Naive thymus-derived CD4-positive, alpha-beta T cell (primary cell): ENCODE data around the gene LOXHD1. TPM values are rescaled to one million over a fixed set of nuclear protein-coding genes. Genes with fewer than 3 reads are reported as not detected.
A peak's percentile ranks its signal among the peaks of the same experiment; 100 is the strongest.

ENCODE experiments used
- ATAC-seq: fragments of 150-1000 bp; cut with Tn5 transposase; 2 replicates; pipeline ENCODE4 v1.10.0; 2021; ENCODE audit warnings: mild to moderate bottlenecking, moderate library complexity
- CTCF ChIA-PET: fragments of 350-600 bp; sonication (Branson Sonifier 250); formaldehyde crosslinking; loops from one replicate; lab custom pipeline; 2021; ENCODE audit warnings: antibody characterized with exemption; lab: Charles Lee
- POLR2A ChIA-PET: fragments of 350-600 bp; sonication (Branson Sonifier 250); formaldehyde crosslinking; loops from one replicate; lab custom pipeline; 2021; ENCODE audit warnings: antibody characterized with exemption, inconsistent platforms; lab: Charles Lee
- DNase-seq, 9 donors: peaks; one replicate each; pipeline versions ENCODE4 v3.0.0 to v3.0.0-alpha.2; 2020 to 2022; ENCODE audit warnings: mixed read lengths in 1 of 9
- H3K27ac ChIP-seq: one replicate; pipeline ENCODE4 v1.7.0; 2013; ENCODE audit warnings: mild to moderate bottlenecking, low read depth, low read length, moderate library complexity
- H3K27me3 ChIP-seq, 2 donors: one replicate each; pipeline ENCODE4 v1.7.0; 2013; ENCODE audit warnings: low read length in 2 of 2, mild to moderate bottlenecking in 2 of 2, moderate library complexity in 2 of 2; ENCODE audit not compliant: control insufficient read depth in 2 of 2, insufficient read depth in 2 of 2
- H3K36me3 ChIP-seq, 3 experiments: 1 replicate in 2 of 3; 2 replicates in 1 of 3; pipeline ENCODE4 v1.7.0; 2013; ENCODE audit warnings: low read length in 3 of 3, mild to moderate bottlenecking in 3 of 3, moderate library complexity in 1 of 3; ENCODE audit not compliant: insufficient read depth in 3 of 3, control insufficient read depth in 2 of 3
- H3K4me1 ChIP-seq, 2 donors: one replicate each; pipeline ENCODE4 v1.7.0; 2013; ENCODE audit warnings: low read length in 2 of 2, mild to moderate bottlenecking in 2 of 2, moderate library complexity in 1 of 2; ENCODE audit not compliant: control insufficient read depth in 2 of 2, insufficient read depth in 2 of 2
- H3K4me3 ChIP-seq: 2 replicates; pipeline ENCODE4 v1.7.0; 2013; ENCODE audit warnings: mild to moderate bottlenecking, low read length
- H3K9me3 ChIP-seq, 3 experiments: 1 replicate in 2 of 3; 2 replicates in 1 of 3; pipeline ENCODE4 v1.7.0; 2013; ENCODE audit warnings: low read length in 3 of 3; ENCODE audit not compliant: control insufficient read depth in 2 of 3
- H3K27ac Mint-ChIP-seq, 9 donors: one replicate each; pipeline ENCODE4 v1.8.0; 2020 to 2022; ENCODE audit warnings: mixed read lengths in 9 of 9, mild to moderate bottlenecking in 8 of 9, moderate library complexity in 5 of 9, inconsistent platforms in 2 of 9
- H3K27me3 Mint-ChIP-seq, 5 donors: one replicate each; pipeline ENCODE4 v1.8.0; 2021 to 2022; ENCODE audit warnings: mixed read lengths in 5 of 5, mild to moderate bottlenecking in 1 of 5
- H3K36me3 Mint-ChIP-seq, 5 donors: one replicate each; pipeline ENCODE4 v1.8.0; 2020 to 2022; ENCODE audit warnings: mixed read lengths in 5 of 5, mild to moderate bottlenecking in 3 of 5, inconsistent platforms in 1 of 5
- H3K4me1 Mint-ChIP-seq, 7 donors: one replicate each; pipeline ENCODE4 v1.8.0; 2020 to 2022; ENCODE audit warnings: mixed read lengths in 7 of 7, mild to moderate bottlenecking in 3 of 7, inconsistent platforms in 1 of 7
- H3K4me3 Mint-ChIP-seq, 10 donors: one replicate each; pipeline ENCODE4 v1.8.0; 2020 to 2022; ENCODE audit warnings: mild to moderate bottlenecking in 10 of 10, mixed read lengths in 10 of 10, moderate library complexity in 6 of 10, inconsistent platforms in 2 of 10
- H3K9me3 Mint-ChIP-seq, 11 donors: one replicate each; pipeline ENCODE4 v1.8.0; 2020 to 2022; ENCODE audit warnings: mixed read lengths in 11 of 11, mild to moderate bottlenecking in 4 of 11, inconsistent platforms in 1 of 11, moderate library complexity in 1 of 11
- intact Hi-C, 2 donors: fragments of 100-400 bp; cut with micrococcal nuclease; formaldehyde crosslinking; loops; one replicate each; pipeline ENCODE4 v1.15.1; 2023
- polyA plus RNA-seq, 2 donors: library from polyadenylated mRNA; unstranded; fragments of 300-500 nt; fragmentation: Illumina TruSeq; gene quantifications; one replicate each; pipeline ENCODE4 v1.2.3, GENCODE V29; 2021
- total RNA-seq, 6 experiments: library from RNA in 5 of 6; stranded (reverse) in 5 of 6; gene quantifications; 1 replicate in 5 of 6; 2 replicates in 1 of 6; pipeline ENCODE4 v1.2.3 and lab custom pipeline; 2021 to 2026

The LOXHD1 gene
- total and polyA plus RNA-seq, 7 experiments from 2014 or later, result 0.08 to 1.2 (median 0.23) TPM; not detected in 3

- CTCF ChIA-PET, result no interaction called here
- POLR2A ChIA-PET, result no interaction called here
Measured at GRCh38 chr18:46519870-46520269, 137.2 kb downstream of the LOXHD1 start.

DNA sequence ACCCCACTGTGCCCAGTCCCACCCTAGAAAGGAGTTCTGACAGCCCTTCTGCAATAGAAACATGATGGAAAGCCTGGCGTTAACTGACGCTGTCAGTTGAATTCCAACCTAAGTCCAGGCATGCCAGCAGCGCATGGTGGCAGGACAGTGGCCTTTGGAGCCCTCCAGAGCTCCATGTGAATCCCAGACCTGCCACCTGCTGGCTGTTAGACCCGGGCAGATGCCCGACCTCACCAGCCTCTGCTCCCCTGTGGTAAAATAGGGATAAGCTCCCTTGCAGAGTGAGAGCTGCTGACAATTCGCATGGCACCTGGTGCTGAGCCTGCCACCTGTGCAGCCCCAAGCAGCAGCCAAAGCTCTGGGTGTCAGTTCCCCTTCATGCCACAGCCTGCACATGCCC lies 138.6 kb downstream of the LOXHD1 start:
- Histone ChIP-seq H3K9me3 (no peaks in the 10 kb centered on the region), H3K27me3 (no peaks in the 10 kb centered on the region), H3K36me3 (no peaks in the 10 kb centered on the region), H3K4me1 (no peaks in the 10 kb centered on the region), H3K27ac (no peak overlapping the region), H3K4me3 (no peak overlapping the region)
- intact Hi-C loops, result no loop called here
- peaks cover 1 to 9% (median 5%) of the 10 kb centered on the region in 5 donors for H3K27me3 Mint-ChIP-seq
- H3K4me3 Mint-ChIP-seq, result no peak overlapping the region
- peaks cover 0 to under 1% (median 0%) of the 10 kb centered on the region in 5 donors for H3K36me3 Mint-ChIP-seq
- H3K27ac Mint-ChIP-seq, result no peak overlapping the region
- no peak for ATAC-seq
- H3K4me1 Mint-ChIP-seq, result no peaks in the 10 kb centered on the region
- H3K9me3 Mint-ChIP-seq, result peaks cover 0 to 5% (median 0%) of the 10 kb centered on the region in 11 donors
- DNase-seq, result no peak
- POLR2A ChIA-PET, result no interaction called here
- CTCF ChIA-PET, result no interaction called here

More at GRCh38 chr18:46519870-46520269, 137.2 kb downstream of the LOXHD1 start:
- Histone ChIP-seq H3K9me3 (no peaks in the 10 kb centered on the region), H3K4me1 (no peaks in the 10 kb centered on the region), H3K27me3 (no peaks in the 10 kb centered on the region), H3K4me3 (no peak overlapping the region), H3K36me3 (no peaks in the 10 kb centered on the region), H3K27ac (no peak overlapping the region)
- Mint-ChIP-seq H3K27me3 (peaks cover 1 to 9% (median 4%) of the 10 kb centered on the region in 5 donors), H3K27ac (no peak overlapping the region), H3K4me1 (no peaks in the 10 kb centered on the region), H3K4me3 (no peak overlapping the region), H3K36me3 (no peaks in the 10 kb centered on the region), H3K9me3 (peaks cover 0 to 5% (median 0%) of the 10 kb centered on the region in 11 donors)
- DNase-seq (no peak), ATAC-seq (no peak)
- intact Hi-C loops, result no loop called here

GRCh38 chr18:46516555-46516954 lies 140.5 kb downstream of the LOXHD1 start:
- H3K4me1 ChIP-seq, result no peaks in the 10 kb centered on the region
- no peak for DNase-seq
- no peaks in the 10 kb centered on the region for H3K4me1 Mint-ChIP-seq
- POLR2A ChIA-PET, result no interaction called here
- CTCF ChIA-PET, result no interaction called here
- H3K4me3 ChIP-seq, result no peak overlapping the region
- peaks cover 0 to 10% (median 9%) of the 10 kb centered on the region in 5 donors for H3K27me3 Mint-ChIP-seq
- no peaks in the 10 kb centered on the region for H3K36me3 ChIP-seq
- no peak overlapping the region for H3K4me3 Mint-ChIP-seq
- peaks cover 0 to 12% (median 5%) of the 10 kb centered on the region in 11 donors for H3K9me3 Mint-ChIP-seq
- intact Hi-C loops, result no loop called here
- H3K27ac Mint-ChIP-seq, result no peak overlapping the region
- H3K9me3 ChIP-seq, result no peaks in the 10 kb centered on the region
- no peak for ATAC-seq
- H3K36me3 Mint-ChIP-seq, result peaks cover 0 to 4% (median 0%) of the 10 kb centered on the region in 5 donors
- no peaks in the 10 kb centered on the region for H3K27me3 ChIP-seq
- no peak overlapping the region for H3K27ac ChIP-seq

DNA sequence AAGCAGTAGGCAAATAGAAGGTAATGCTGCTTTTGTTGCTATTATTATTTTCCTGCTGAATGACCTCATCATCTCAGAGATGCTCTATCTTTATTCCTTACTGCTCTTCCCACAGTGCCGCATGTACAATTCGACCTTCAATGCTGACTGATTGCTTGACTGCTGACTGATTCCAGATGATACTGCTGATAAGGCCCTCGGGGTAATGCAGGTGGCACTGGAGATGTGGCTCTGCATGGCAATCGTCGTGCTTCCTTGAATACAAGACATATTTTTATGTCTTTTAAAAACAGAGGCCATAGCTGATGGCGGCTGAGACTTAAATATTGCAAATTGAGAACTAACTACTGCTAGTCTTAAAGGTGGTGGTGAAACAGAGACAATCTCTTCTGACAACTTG lies 146.6 kb downstream of the LOXHD1 start:
- DNase-seq (no peak), ATAC-seq (no peak)
- no peaks in the 10 kb centered on the region for H3K4me1 Mint-ChIP-seq
- peaks cover 0 to 9% (median 5%) of the 10 kb centered on the region in 11 donors for H3K9me3 Mint-ChIP-seq
- no peak overlapping the region for H3K4me3 Mint-ChIP-seq
- no peaks in the 10 kb centered on the region for H3K9me3 ChIP-seq
- H3K36me3 Mint-ChIP-seq, result peaks cover 0 to 4% (median 0%) of the 10 kb centered on the region in 5 donors
- H3K27me3 ChIP-seq, result no peaks in the 10 kb centered on the region
- H3K4me1 ChIP-seq, result no peaks in the 10 kb centered on the region
- peaks cover 0 to 10% (median 7%) of the 10 kb centered on the region in 5 donors for H3K27me3 Mint-ChIP-seq
- ChIA-PET CTCF (no interaction called here), POLR2A (no interaction called here)
- no peak overlapping the region for H3K27ac ChIP-seq
- no peaks in the 10 kb centered on the region for H3K36me3 ChIP-seq
- intact Hi-C loops, result no loop called here
- no peak overlapping the region for H3K27ac Mint-ChIP-seq
- H3K4me3 ChIP-seq, result no peak overlapping the region

DNA sequence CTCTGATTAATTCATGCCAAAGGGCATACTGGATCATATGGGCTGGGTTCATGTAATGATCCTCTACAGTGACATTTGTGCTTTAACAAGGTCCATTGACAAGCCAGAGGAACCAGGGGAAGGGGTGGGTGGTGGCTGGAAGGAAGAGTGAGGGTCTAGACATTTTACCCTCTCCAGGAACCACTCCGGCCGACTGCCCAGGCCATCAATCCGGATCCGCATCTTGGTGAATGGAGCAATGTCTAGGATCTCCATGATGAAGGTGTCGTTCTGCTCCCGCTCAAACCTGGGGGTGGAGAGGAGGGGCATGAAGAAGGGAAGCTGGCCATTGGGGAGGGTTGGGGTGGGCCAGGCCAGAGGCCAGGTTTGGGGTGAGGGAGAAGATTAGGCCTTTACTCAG lies 147.5 kb downstream of the LOXHD1 start:
- peaks cover 0 to 12% (median 8%) of the 10 kb centered on the region in 5 donors for H3K27me3 Mint-ChIP-seq
- H3K9me3 ChIP-seq, result no peaks in the 10 kb centered on the region
- no peak overlapping the region for H3K27ac ChIP-seq
- POLR2A ChIA-PET, result no interaction called here
- H3K36me3 Mint-ChIP-seq, result peaks cover 0 to 4% (median 0%) of the 10 kb centered on the region in 5 donors
- no peak for ATAC-seq
- intact Hi-C loops, result no loop called here
- H3K36me3 ChIP-seq, result no peaks in the 10 kb centered on the region
- no peak overlapping the region for H3K4me3 ChIP-seq
- H3K9me3 Mint-ChIP-seq, result peaks cover 0 to 9% (median 5%) of the 10 kb centered on the region in 11 donors
- DNase-seq, result no peak
- no peaks in the 10 kb centered on the region for H3K4me1 ChIP-seq
- H3K4me1 Mint-ChIP-seq, result no peaks in the 10 kb centered on the region
- H3K4me3 Mint-ChIP-seq, result no peak overlapping the region
- CTCF ChIA-PET, result no interaction called here
- no peak overlapping the region for H3K27ac Mint-ChIP-seq
- no peaks in the 10 kb centered on the region for H3K27me3 ChIP-seq

DNA sequence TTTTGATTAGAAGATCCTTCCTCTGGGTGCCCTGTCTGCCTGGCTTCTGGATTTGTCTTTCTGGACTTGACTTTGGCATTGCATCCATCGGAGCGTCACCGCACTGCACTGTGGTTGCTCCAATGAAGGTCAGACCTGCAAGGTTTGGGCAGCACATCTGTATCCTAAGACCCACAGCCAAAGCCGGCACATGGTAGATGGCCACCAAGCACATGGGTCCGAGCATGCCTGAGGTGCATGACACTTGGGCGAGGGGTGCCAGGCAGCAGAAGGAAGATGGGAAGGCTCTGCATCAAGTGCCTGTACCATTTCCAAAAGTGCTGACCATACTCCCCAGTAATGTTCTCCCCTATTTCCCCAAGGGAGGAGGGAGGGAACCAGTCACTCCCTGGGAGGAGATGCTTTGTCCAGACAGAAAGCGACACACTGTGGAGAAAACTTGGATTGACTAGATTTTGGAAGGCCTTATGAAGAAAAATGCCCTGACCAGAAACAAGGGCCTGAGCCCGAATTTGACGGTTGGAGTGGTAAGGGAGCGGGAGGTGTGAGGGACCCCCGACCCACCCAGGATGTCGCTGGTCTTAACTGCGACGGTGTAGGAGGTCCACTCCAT lies 149.9 kb downstream of the LOXHD1 start:
- Mint-ChIP-seq H3K27ac (no peak overlapping the region), H3K4me1 (peaks cover 0 to under 1% (median 0%) of the 10 kb centered on the region in 7 donors), H3K9me3 (peaks cover 0 to 2% (median 0%) of the 10 kb centered on the region in 11 donors), H3K27me3 (peaks cover 0 to 20% (median 11%) of the 10 kb centered on the region in 5 donors), H3K4me3 (no peak overlapping the region), H3K36me3 (no peaks in the 10 kb centered on the region)
- no peak overlapping the region for H3K4me3 ChIP-seq
- H3K9me3 ChIP-seq, result no peaks in the 10 kb centered on the region
- DNase-seq (no peak), ATAC-seq (peak; percentile 16)
- no peak overlapping the region for H3K27ac ChIP-seq
- H3K4me1 ChIP-seq, result no peaks in the 10 kb centered on the region
- POLR2A ChIA-PET, result no interaction called here
- CTCF ChIA-PET, result interaction anchor here (1.8 kb wide), 1 partner anchor 153 kb away, joined by 5 read pairs; no protein-coding TSS in a partner anchor
- intact Hi-C loops, result no loop called here
- H3K36me3 ChIP-seq, result no peaks in the 10 kb centered on the region
- no peaks in the 10 kb centered on the region for H3K27me3 ChIP-seq

- ATAC-seq, result no peak
- CTCF ChIA-PET, result no interaction called here
Measured at GRCh38 chr18:46502444-46502843, 154.6 kb downstream of the LOXHD1 start.

More at GRCh38 chr18:46502444-46502843, 154.6 kb downstream of the LOXHD1 start:
- intact Hi-C loops, result no loop called here
- Mint-ChIP-seq H3K9me3 (peaks cover 0 to 6% (median 0%) of the 10 kb centered on the region in 11 donors), H3K4me1 (peaks cover 0 to 2% (median 0%) of the 10 kb centered on the region in 7 donors), H3K4me3 (no peak overlapping the region), H3K27ac (no peak overlapping the region), H3K36me3 (no peaks in the 10 kb centered on the region), H3K27me3 (peaks cover 0 to 23% (median 16%) of the 10 kb centered on the region in 5 donors)
- Histone ChIP-seq H3K27me3 (no peaks in the 10 kb centered on the region), H3K36me3 (no peaks in the 10 kb centered on the region), H3K27ac (no peak overlapping the region), H3K9me3 (no peaks in the 10 kb centered on the region), H3K4me1 (no peaks in the 10 kb centered on the region), H3K4me3 (no peak overlapping the region)
- DNase-seq, result no peak
- POLR2A ChIA-PET, result no interaction called here
